Right atrium auricular region (tissue), 2 donors: ENCODE results near the gene MFSD11. TPM values are rescaled to one million over a fixed set of nuclear protein-coding genes. Genes with fewer than 3 reads are reported as not detected.
"Not testable (repeated sequence)": the region's sequence is repeated elsewhere in the genome, so short reads cannot be mapped to it uniquely, and the experiment has no call there.

Source experiments
- DNase-seq: peaks from one replicate; pipeline ENCODE4 v3.0.0-alpha.2; 2019; ENCODE audit warnings: low spot score
- H3K27ac ChIP-seq, 2 donors: fragments of 200-600 bp; sonication (generic); 1 replicate in 1 of 2; 2 replicates in 1 of 2; pipeline ENCODE4 v1.5.1; 2016 to 2019
- H3K27me3 ChIP-seq, 2 donors: fragments of 200-600 bp; sonication (generic); one replicate each; pipeline versions ENCODE4 v1.5.1 to v1.6.0; 2017 to 2019
- H3K36me3 ChIP-seq: fragments of 200-600 bp; sonication (generic); one replicate; pipeline ENCODE4 v1.5.1; 2016
- H3K4me1 ChIP-seq, 2 donors: fragments of 200-600 bp; sonication (generic); one replicate each; pipeline versions ENCODE4 v1.5.1 to v1.6.0; 2017 to 2019
- H3K4me3 ChIP-seq, 2 donors: fragments of 200-600 bp; sonication (generic); 1 replicate in 1 of 2; 2 replicates in 1 of 2; pipeline ENCODE4 v1.5.1; 2017 to 2019; ENCODE audit warnings: mild to moderate bottlenecking in 1 of 2, moderate library complexity in 1 of 2
- H3K9me3 ChIP-seq, 2 donors: fragments of 200-600 bp; sonication (generic); one replicate each; pipeline ENCODE4 v1.5.1; 2019
- CTCF ChIP-seq, 2 donors: fragments of 200-600 bp; sonication (generic); IDR thresholded peaks; one replicate each; pipeline ENCODE4 v1.5.1; 2019; ENCODE audit warnings: antibody characterized with exemption in 2 of 2
- total RNA-seq, 2 donors: library from RNA; depleted of rRNA; stranded (reverse); fragments of >200 nt; gene quantifications; one replicate each; pipeline ENCODE4 v1.1.0, GENCODE V29; 2016

MFSD11 gene
- total RNA-seq, 2 donors from 2014 or later = 24.8 to 29.3 TPM

GRCh38 chr17:76723812-76724211, 14.1 kb upstream of the MFSD11 start:
- H3K27ac ChIP-seq = no peak overlapping the region
- no peaks in the 10 kb centered on the region for H3K9me3 ChIP-seq
- H3K4me1 ChIP-seq = peaks cover 0 to 55% of the 10 kb centered on the region in 2 donors
- no peak overlapping the region for H3K4me3 ChIP-seq
- peaks cover 63% of the 10 kb centered on the region for H3K36me3 ChIP-seq
- no peak for TF ChIP-seq CTCF (IDR thresholded peaks at IDR 0.05)
- no peaks in the 10 kb centered on the region for H3K27me3 ChIP-seq
- no peak for DNase-seq

- TF ChIP-seq CTCF (IDR thresholded peaks at IDR 0.05) = no peak
- H3K27me3 ChIP-seq = no peaks in the 10 kb centered on the region
Observed at GRCh38 chr17:76725580-76726230, 12.2 kb upstream of the MFSD11 start.

GRCh38 chr17:76726231-76726775, 11.6 kb upstream of the MFSD11 start, which contains the start of gene JMJD6:
Gene JMJD6 (minus strand): TSS chr17:76726606. CDS start chr17:76726475, 131 bp downstream.
- no peak for TF ChIP-seq CTCF (IDR thresholded peaks at IDR 0.05)
- Histone ChIP-seq H3K4me3 (peak within 1 kb of the TSS; percentile 94 to 98), H3K27ac (peak within 1 kb of the TSS; percentile 100), H3K9me3 (no peaks in the 10 kb centered on the region), H3K4me1 (peaks cover 0 to 55% of the 10 kb centered on the region in 2 donors), H3K36me3 (peaks cover 47% of the 10 kb centered on the region), H3K27me3 (no peaks in the 10 kb centered on the region)
- DNase-seq = peak; percentile 98

More at GRCh38 chr17:76725580-76726230, 12.2 kb upstream of the MFSD11 start:
- Histone ChIP-seq H3K4me3 (peak overlapping the region; percentile 94 to 98), H3K27ac (peak overlapping the region; percentile 100), H3K36me3 (peaks cover 49% of the 10 kb centered on the region), H3K9me3 (no peaks in the 10 kb centered on the region), H3K4me1 (peaks cover 0 to 60% of the 10 kb centered on the region in 2 donors)
- DNase-seq = peak; percentile 90

- Histone ChIP-seq H3K4me3 (peak within 1 kb of the TSS; percentile 94 to 98), H3K9me3 (no peaks in the 10 kb centered on the region), H3K36me3 (peaks cover 46% of the 10 kb centered on the region), H3K27ac (peak within 1 kb of the TSS; percentile 100), H3K4me1 (peaks cover 0 to 49% of the 10 kb centered on the region in 2 donors), H3K27me3 (no peaks in the 10 kb centered on the region)
- peak; percentile 66 to 89 for TF ChIP-seq CTCF (IDR thresholded peaks at IDR 0.05)
- peak; percentile 86 for DNase-seq
Observed at GRCh38 chr17:76726776-76727718, 10.9 kb upstream of the MFSD11 start, which contains the start of gene METTL23. Gene METTL23 (plus strand): TSS chr17:76726839. CDS start chr17:76729711, 2,872 bp downstream.

GRCh38 chr17:76727745-76728456, 10.0 kb upstream of the MFSD11 start:
- Histone ChIP-seq H3K36me3 (peaks cover 48% of the 10 kb centered on the region), H3K27me3 (no peaks in the 10 kb centered on the region), H3K4me1 (peaks cover 0 to 52% of the 10 kb centered on the region in 2 donors), H3K4me3 (peak overlapping the region in 1 of 2 donors; percentile 98), H3K27ac (peak overlapping the region; percentile 100), H3K9me3 (no peaks in the 10 kb centered on the region)
- DNase-seq = no peak
- TF ChIP-seq CTCF (IDR thresholded peaks at IDR 0.05) = no peak

- H3K9me3 ChIP-seq, DNase-seq, H3K27me3 ChIP-seq, H3K4me3 ChIP-seq, H3K27ac ChIP-seq: not testable (repeated sequence)
- Histone ChIP-seq H3K36me3 (peaks cover 56% of the 10 kb centered on the region), H3K4me1 (peaks cover 0 to 54% of the 10 kb centered on the region in 2 donors)
Observed at GRCh38 chr17:76731800-76732733, 5.9 kb upstream of the MFSD11 start.
